ENCODE results near the gene AGER.
A peak's percentile ranks its signal among the peaks of the same experiment; 100 is the strongest.
"Not testable (repeated sequence)": the region's sequence is repeated elsewhere in the genome, so short reads cannot be mapped to it uniquely, and the experiment has no call there.

The AGER gene

DNA sequence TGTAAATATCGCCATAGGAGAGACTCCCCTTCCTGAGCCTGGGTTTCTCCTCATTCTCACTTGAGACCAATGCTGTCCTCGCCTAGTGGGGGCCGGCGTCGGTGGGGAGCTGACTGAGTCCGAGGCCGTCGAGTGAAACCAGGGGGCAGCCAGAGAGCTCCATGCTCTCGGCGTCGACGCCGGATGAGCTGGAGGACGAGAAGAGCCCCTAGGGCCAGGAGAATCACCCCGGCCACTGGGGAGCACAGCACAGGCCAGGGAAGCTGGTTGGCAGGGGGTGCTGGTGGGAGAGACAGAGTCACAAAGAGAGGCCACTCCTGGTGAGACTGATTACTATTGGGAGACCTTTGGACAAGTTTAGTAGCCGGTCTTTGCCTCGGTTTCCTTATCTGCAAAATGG lies 14.8 kb upstream of the AGER start:
- no peak for DNase-seq (ENCODE audit: low read depth in 2 of 2)

DNA sequence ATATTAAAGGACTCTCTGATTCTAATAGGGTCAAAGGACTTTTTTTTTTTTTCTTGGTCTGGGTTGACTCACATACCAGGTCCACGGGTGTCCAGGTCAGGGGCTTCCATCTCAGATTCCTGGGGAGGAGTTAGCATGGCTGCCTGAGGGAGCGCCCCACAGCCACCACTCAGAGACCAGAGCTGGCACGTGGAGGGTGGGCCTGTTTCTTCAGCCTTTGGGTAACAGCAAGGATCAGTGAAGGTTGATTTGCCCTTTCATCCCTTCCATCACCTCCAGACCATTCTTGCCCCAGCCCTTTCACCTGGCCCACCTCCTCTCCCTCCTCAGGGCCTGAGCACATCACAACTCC lies 14.3 kb upstream of the AGER start:
- no peak for DNase-seq (ENCODE audit: low read depth in 2 of 2)

DNA sequence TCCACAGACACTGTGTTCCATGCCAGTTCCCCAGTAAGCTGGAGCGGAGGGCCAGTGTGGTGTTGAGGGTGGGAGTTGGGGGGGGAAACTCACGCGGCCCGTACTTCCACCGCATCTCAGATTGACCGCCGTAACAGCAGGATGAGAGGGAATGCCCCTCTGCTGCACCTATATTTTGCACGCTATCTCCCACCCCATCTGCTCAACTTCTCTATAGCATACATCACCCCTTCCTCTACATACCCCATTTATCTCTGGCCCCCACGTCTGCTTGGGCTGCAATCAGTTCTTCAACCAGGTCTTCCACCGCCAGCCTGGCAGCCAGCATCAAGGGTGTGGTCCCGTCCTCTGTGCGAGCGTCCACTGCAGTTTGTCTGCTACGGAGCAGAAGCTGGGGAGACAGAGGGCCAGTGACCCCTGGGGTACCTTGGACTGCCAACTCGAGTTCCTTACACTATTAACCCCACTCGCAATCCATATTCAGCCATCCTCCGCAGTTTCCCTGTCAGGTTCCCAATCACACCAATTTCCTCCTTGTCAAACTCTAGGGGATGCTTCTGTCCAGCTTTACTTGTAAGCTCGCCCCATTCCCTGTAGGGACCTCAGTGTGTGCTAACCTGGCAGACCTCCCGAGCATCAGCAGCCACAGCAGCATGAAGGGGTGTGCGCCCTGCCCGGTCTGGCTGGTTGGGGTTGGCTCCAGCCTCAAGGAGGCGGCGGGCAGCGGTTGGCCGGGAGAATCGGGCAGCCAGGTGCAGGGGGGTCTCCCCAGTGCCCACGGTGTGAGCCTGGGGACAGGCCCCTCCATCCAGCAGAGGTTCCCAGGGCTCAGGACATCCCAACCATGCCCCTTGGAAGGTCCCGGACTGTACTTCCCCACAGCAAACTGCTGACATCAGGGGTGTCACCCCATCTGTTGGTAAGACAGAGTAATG lies 12.9 kb upstream of the AGER start:
- DNase-seq (ENCODE audit: low read depth in 2 of 2), result no peak

DNA sequence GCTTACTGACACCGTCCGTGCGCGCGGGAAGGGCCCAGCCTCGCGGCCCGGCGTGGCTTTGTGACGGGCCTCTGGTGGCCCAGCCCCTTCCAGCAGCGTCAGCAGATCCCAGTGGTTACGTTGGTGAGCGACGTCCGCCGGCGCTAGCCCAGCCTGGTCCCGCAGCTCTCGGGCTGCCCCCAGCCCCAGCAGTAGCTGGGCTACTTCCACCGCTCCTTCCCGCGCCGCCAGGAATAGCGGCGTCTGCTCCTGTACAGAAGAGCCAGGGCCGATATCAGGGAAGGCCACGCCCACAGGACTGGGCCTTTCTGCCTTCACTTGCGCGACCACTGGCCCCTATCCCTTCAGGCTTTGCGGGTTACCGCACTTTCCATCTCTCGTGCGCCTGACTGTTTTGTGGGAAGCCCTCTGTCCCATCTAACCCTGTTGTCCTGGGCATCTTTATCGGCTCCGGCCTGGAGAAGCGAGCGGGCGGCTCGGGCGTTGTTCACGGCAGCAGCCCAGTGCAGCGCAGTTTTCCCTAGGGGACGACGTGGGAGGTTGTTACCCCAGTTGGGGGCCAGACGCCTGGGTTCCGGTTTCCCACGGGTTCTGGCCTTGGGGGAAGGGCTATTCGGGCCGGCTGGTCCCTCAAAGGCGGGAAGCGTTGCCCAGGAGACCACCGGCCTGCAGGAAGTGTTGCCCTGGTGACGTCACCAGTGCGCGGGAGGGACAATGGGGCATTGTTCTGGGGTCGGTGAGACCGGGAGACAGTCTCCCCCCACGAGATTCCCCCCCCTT lies 12.0 kb upstream of the AGER start:
- peak in 1 of 2 donors; percentile 53 for DNase-seq (ENCODE audit: low read depth in 2 of 2)

DNA sequence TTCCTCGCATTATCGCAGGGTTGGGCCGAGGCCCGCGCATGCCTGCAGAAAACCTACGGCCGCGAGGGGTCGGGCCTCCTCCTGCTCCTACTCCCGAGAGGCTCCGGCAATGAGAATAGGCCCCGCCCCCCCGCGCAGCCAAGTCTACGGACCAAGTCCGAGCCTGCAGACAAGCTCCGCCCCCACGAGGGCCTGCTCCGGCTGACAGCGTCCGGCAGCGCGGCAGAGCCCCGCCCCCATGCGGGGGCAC lies 11.5 kb upstream of the AGER start:
- DNase-seq (ENCODE audit: low read depth in 2 of 2), result peak; percentile 100

DNA sequence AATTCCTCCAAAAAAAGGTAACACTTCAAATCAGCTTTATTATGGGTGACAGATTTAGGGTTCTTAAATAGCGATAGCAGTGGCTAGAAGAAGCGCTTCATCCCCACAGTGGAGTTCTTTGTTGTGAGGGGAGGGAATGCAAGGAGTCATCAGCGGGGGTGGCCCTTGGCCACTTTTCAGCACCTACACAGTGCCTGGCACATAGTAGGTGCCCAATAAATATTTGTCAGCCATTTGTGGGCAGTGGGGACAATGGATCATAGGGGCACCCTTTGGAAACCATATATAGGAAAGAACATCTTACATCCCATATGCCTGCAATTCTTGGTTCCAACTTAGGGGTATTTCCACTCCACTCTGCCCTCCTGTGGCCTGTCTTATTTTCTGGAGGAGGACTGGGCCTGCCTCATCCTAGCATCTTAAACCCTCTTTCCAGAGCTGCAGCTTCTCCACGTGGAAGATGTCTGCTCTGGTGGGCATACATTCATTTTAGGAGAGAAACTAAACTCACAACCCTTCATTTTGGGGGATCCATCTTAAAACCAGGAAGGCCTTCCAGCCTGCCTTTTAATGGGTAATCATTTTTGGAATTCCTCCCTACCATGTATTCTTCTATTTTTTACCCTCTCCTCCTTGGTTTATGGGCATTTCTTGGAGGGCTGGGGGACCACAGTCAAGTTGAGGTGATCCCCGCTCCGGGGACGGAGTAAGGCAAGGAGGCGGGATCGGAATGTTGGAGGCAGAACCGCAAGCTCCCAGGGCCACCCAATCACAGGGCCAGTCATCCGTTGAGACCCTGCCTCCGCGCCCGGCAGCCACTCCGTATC lies 11.0 kb upstream of the AGER start:
- no peak for DNase-seq (ENCODE audit: low read depth in 2 of 2)

DNA sequence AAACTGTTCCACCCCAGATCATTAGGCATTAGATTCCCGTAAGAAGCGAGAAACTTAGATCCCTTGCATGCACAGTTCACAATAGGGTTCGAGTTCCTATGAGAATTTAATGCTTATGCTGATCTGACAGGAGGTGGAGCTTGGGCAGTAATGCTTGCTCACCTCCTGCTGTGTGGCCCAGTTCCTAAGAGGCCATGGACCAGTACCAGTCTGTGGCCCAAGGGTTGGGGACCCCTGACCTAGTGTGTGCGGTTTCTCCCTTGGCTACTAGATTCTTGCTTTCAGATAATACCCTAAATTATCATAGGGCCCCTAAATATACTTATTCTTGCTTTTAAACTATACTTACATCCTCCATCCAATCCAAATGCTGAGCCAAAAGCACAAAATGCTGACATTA lies 10.3 kb upstream of the AGER start:
- no peak for DNase-seq (ENCODE audit: low read depth in 2 of 2)

DNA sequence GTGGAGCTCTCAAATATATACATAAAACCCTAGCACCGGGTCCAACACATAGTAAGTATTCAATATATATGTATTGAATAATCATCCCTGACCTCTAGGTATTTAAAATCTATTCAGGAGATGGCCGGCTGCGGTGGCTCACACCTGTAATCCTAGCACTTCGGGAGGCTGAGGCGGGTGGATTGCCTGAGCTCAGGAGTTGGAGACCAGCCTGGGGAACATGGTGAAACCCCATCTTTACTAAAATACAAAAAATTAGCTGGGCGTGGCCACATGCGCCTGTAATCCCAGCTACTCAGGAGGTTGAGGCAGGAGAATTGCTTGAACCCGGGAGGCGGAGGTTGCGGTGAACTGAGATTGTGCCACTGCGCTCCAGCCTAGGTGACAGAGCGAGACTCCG lies 9.0 kb upstream of the AGER start:
- DNase-seq (ENCODE audit: low read depth in 2 of 2), result not testable (repeated sequence)

DNA sequence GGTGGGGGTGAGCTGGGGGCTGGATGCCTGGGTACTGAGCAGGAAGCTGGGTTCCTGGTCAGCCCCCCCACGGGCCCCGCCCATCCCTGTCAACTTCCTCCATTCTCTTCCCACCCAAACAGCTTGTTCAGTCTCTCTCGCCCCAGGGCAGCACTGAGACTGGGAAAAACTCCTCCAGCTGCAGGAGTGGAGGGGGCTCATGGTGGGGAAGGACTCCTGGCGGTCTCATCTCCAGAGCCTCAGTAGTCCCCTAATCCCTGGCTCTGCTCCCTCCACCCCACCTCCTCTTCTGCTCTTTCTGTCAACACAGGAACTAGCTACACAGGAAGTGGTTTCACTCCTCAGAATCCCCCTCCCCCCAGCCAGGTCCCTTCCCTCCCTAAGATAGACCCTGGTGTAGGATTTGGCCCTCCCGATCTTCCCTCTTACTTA lies 8.6 kb upstream of the AGER start, which contains the start of gene GPSM3:
Gene GPSM3, minus strand, starts transcription at position 36 of the 432 bp plus-strand sequence. CDS start 130 bp downstream, outside the sequence.
- no peak for DNase-seq (ENCODE audit: low read depth in 2 of 2)

DNA sequence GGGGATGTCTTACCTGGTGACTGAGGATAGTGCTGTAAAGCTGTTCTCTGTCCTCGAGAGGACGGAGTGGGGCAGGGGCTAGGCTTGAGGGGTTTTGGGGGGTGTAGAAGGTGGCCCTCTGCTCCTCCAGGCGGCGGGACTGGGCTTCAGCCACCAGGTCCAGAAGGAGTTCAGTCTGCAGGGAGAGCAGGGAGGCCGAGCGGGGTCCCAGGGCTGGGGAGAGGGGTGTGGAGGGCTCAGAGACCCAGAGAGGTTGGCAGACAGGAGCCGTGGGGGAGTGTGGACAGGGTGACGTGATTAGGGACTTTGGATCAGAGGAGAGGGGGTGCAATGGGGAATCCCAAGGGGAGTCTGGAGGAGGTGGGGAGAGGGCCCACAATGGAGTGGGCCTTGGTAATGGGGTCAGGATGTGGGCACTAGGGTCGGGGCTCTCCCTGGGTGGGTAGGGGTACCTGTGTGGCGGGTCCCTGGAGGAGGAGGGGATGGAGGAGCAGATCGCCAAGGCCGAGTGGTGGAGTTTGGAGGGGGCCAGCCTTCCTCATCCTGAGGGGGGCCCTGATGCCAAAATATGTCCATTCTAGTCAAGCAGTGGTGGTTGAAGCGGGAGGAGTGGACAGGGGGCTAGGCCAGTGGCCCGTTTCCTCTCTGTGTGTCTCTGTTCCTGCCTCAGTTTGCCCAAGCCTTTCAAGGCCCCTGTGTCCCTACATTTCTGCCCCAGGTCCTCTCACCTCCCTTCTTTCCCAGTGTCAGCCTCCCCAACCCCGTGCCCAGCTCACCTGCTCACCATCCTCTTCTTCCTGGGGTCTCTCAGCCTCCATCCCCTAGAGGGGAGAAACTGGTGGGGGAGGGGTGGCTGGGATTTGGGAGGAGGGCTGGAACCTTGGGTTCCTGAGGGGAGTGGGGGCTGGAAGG lies 7.9 kb upstream of the AGER start:
- no peak for DNase-seq (ENCODE audit: low read depth in 2 of 2)

DNA sequence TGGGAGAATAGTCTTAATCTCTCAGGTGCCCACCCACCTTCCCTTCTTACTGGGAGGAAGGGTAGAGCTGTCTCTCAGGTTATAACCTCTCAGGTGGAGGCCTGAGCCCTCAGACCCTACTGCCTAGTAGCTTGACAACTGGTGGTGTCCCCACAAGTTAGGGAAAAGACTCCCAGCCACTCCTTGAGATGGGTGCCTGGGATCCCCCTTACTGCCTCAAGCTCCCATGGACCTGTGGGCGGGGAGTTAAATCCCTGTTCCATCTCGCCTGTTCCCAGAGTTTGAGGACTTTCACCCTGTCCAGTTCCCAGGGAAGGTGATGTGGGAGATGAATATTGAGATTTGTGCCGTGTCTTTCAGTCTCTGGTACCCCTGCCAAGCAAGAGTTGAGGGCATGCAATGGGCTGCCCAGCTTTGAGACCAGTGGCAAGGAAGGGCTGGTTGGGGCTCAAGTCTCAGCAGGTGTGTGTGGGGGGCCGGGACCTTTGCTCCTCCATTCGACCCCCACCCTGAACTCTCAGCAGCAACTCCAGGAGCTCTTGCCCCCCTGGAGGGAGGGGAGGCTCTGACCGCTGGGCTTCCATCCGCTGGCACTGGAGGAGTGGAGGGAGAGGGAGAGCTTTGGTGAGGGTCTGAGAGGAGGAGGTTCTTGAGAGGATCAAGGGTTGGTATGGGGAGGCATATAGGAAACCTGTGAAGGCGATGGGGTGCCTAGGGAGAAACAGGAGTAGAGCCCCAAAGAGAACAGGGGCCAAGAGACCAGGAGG lies 7.0 kb upstream of the AGER start:
- no peak for DNase-seq (ENCODE audit: low read depth in 2 of 2)

DNA sequence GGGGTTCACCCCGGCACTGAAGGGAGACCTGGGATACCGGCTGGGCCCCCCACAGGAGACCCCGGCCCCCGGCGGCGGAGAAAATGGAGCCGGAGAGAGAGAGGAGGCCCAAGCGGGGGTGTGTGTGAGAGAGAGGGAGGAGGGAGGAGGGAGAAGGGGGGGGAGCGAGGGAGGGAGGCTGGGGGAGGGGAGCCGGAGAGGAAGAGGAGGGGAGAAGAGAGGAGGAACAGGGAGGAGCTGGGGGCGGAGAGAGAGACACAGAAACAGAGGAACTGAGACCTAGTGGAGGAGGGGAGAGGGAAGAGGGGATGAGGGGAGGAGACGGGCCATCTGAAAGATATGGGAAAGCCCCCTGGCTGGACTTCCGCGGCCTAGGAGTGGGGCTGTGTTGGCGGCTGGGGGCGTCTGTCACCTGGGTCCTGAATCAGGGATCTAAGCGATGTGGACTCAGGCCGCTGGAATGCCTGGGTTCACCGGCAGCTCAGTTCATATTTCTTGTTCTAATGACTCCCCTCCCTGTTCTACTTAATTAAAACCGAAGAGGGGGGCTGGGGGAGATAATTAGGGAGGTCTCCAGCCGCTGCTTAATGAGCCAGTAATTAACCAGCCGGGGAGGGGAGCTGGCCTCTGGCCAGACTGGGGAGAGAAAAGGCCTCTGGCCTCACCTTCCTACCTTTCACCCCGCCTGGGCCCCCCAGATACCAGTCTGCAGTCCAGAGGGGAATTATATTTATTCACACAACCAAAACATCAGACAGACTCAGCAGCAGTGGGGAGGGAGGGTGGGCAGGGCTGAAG lies 6.2 kb upstream of the AGER start, which contains the start of gene PBX2:
Gene PBX2, minus strand, starts transcription at position 149 of the 798 bp plus-strand sequence. CDS start 287 bp downstream, outside the sequence.
- DNase-seq (ENCODE audit: low read depth in 2 of 2), result peak; percentile 64 to 82

DNA sequence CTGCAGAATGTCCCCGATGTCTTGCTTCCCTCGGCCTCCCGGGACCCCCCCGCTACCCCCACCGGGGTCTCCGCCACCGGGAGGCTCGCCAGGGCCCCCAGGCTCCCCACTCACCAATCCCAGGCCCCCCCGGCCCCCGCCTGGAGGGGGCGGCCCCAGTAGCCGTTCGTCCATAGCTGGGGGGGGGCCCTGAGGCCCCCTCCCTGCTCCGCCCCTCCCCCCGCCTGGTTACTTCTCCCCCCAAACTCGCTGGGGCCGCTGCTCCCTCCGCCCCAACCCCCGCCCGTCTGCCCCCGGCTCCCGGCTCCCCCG lies 5.6 kb upstream of the AGER start:
- no peak for DNase-seq (ENCODE audit: low read depth in 2 of 2)

DNA sequence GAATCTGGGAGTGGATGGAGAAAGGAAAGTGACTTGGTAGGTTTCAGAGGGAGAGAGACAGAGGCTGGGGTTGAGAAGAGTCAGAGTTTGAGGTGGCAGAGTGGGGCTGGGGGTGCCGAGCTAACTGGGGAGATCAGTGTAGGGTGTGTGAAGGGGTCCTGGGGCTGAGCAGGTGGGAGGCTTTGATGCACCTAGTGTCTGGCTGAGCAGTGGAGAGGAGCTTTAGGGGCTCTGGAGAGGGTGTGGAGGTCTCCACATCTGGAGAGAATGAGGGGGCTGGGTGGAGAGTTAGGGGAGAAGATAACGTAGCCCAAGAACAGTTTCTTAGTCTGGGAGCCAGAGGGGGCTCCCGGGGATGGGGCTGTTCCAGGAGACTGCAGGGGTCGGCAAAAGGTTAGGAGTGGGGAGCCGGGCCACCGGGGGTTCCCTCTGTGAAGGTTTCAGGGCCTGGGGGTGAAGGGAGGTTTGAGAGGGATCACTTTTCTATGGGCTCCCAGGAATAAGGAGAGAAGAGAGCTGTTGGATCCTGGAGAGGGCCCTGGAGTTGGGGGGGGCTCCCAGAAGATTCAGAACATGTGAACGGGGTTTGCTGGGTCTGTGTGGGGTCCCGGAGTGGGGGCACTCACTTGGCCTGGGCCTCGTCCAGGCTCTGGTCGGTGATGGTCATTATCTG lies 5.2 kb upstream of the AGER start:
- no peak for DNase-seq (ENCODE audit: low read depth in 2 of 2)

DNA sequence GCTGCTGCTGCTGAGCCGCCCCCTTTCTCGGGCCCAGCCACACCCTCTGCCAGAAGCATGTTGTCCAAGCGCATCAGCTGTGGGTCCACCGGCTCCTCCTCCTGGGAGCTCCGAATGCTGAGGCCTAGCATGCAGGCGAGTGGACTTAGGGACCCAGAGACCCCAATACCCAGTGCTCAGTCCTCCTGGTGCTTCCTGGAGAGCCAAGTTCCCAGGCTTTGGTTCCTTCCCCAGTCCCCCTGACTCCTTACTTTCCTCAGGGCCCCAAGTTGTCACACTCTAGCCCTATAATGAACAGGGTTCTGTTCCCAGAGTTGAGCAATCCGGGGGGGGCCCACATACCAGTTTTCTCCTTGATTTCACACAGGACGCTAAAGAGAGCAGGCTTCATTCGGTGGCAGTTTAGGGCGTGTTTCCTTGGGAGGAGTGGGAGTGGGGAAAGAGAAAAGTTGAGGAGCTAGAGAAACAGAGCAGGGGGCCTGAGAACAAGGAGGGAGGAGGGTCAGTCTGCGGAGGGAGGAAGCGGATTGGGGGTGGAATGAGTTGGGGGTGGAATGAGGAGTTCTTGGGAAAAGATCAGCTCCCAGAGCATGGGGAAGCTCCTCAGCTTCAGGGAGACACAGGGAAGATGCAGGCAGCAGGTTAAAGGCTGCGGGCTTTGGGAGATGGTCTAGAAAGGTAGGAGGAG lies 4.5 kb upstream of the AGER start:
- no peak for DNase-seq (ENCODE audit: low read depth in 2 of 2)

DNA sequence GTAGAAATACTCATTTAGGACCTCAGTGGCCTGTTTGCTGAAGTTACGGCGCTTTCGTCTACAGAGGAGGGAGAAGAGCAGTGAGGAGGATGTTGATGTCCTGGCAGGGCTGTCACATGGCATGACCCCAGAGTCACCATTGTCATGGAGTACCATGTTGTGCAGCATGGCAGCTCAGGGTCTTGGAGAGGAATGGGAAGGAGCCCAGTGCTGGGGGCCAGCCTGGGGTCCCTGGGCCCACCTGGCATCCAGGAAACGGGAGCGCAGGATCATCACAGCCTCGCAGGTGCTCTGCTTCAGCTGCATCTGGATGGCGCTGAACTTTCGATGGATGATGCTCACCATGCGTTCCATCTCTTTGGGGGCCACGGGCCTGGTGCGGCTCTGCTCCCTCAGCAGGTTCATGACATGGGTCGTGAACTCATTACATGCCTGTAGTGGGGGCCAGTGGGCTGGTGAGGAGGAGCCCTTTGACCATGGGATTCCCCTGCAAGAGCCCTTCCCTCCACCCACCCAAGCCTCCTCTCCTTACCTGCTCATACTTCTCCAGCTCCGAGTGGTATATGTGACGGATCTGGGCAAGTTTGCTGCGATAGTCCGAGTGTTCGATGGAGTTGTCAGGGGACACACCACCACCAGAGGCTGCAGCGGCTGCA lies 3.8 kb upstream of the AGER start:
- DNase-seq (ENCODE audit: low read depth in 2 of 2), result not testable (repeated sequence)

DNA sequence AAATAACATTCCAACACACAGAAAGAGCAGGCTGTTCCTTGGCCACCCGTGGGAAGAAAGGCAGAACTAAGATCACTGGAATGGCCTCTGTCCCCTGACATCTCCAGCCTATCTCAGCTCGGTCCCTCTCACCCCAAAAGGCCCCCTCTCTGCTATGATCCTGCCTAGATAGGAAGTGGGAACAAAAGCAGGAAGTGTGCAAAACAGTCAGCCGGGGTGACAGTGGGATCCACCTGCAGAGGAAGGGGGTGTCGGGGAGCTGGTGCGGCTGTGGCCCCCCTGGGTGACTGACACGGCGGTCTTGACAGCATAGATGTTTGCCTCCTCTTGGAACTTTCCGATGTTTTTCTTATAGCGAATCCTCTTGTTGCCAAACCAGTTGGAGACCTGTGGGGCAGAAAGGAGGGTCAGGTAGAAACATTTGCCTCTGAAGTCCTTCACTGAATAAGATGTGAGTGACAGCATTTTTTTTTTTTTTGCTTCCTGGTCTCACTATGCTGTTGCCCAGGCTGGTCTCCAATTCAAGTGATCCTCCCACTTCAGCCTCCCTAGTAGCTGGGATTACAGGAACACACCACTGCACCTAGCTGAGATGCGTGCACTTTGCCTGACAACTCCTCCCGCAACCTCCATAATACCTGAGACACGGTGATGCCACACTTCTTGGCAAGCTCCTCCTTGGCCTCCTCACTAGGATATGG lies 3.1 kb upstream of the AGER start:
- no peak for DNase-seq (ENCODE audit: low read depth in 2 of 2)

Measured in stimulated activated CD4-positive, alpha-beta T cell treated with anti-CD3 and anti-CD28 coated beads, Interleukin-15, amount 100 ng/mL, for 48 hours (primary cell).